Stimulated activated CD8-positive, alpha-beta memory T cell treated with anti-CD3 and anti-CD28 coated beads, Interleukin-12 subunit alpha, Interleukin-12 subunit beta, amount 100 ng/mL, for 4 hours (primary cell): ENCODE results near the gene LDLRAD3.
"Not testable (repeated sequence)": the region's sequence is repeated elsewhere in the genome, so short reads cannot be mapped to it uniquely, and the experiment has no call there.

Experiments
- DNase-seq: peaks from one replicate; pipeline ENCODE4 v3.0.0-alpha.2; 2020; ENCODE audit warnings: low read depth

LDLRAD3 gene

DNA sequence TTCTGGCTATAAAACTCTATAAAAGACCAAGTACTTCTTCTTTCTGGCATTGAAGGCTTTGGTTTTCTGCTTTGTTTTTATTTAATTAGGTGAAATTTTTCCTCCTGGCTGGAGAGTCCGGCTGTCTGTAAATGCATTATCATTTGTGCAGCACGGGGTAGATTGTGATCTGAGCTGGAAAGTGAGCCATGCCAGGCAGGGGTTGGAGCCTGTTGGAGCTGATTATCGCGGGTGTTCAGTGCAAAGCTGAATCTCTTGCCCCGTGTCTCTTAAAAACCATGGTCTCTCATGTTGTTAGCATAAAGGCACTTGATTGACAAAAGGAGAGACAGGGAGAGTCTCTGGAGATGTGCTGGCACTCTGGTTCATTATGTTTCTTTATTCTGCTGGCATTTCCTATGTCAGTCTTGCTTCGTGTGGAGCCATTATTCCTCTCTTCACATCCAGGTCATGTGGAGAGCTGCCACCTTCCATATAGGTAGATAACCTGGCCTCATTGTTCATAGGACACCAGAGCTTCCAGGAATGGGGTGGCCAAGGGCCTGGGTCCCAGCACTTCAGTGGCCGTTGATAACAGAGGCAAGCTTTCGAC is 75.2 kb downstream of the LDLRAD3 start:
- no peak for DNase-seq

DNA sequence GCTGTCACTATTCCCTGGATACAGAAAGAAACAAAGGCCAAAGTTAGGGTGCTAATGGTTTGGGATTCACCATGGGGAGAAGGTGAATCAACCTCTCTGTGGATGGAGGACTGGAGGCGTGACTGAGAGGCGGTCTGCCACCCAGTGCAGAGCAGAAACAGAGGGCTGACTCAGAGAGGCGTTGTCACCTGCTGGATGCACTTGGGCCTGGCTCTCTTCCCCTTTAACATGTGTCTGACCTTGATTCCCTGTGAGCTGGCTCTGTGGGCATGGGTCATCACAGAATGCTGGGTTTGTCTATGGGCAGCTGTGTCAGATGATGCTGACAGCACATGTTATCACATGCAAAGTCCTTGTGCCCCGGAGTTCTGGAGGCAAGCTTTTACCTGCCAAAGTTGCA is 75.9 kb downstream of the LDLRAD3 start:
- DNase-seq = no peak

DNA sequence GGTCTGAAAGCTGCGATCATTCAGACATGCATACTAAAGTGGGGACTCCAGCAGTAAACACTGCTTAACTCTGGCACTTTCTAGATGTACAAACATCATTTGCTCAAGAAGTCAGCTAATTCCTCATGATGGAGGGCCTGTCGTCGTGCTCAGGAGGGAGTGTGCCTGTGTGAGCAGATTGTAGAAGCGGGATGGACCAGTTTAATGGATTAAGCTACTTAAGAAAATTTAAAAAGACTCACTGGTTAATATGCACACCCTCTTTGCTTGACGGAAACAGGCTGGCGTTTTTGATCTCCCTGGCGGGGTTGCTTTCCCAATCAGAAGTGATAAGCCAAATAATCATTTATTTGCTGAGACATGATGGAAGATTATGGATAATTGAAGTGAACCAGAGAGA is 79.0 kb downstream of the LDLRAD3 start:
- no peak for DNase-seq

- no peak for DNase-seq
Observed at GRCh38 chr11:36023922-36024321, 80.1 kb downstream of the LDLRAD3 start.

GRCh38 chr11:36024716-36025115 is 80.9 kb downstream of the LDLRAD3 start:
- DNase-seq = no peak

DNA sequence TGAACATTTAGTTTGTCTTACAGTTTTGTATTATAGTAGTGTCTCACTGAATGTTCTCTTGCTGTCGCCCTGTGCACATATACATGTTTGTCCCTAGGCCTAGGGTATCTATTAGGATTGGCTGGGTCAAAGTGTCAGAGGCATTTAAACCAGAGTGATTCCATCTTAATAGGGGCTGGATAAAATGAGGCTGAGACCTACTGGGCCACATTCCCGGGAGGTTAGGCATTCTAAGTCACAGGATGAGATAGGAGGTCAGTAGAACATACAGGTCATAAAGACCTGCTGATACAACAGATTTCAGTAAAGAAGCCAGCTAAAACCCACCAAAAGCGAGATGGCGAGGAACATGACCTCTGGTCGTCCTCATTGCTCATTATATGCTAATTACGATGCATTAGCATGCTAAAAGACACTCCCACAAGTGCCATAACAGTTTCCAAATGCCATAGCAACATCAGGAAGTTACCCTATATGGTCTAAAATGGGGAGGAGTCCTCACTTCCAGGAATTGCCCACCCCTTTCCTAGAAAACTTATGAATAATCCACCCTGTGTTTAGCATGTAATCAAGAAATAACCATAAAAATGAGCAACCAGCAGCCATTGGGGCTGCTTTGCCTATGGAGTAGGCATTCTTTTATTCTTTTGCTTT is 82.6 kb downstream of the LDLRAD3 start:
- DNase-seq = no peak

DNA sequence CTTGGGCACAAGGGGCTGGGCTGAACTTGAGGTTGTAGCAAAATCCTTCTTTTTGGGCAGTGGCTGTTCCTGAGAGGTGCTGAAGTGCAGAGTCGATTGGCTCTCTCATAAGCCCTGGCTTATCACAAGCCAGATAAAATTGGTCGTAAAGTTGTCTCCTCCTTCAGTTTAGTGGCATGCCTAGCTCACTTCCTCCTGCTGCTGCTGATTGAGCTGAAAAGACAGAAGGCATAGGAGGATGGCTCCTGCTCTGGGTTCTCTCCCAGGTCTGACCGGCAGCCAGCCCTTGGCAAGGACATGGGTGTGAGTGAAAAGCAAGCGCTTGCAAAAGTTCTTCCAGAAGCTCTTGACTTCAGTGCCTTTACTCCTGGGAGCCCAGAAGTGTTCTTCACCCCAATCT is 83.9 kb downstream of the LDLRAD3 start:
- DNase-seq = no peak

GRCh38 chr11:36029616-36030015 is 85.8 kb downstream of the LDLRAD3 start:
- DNase-seq = no peak

GRCh38 chr11:36030731-36031281 is 86.9 kb downstream of the LDLRAD3 start:
- DNase-seq = no peak

- no peak for DNase-seq
Observed at GRCh38 chr11:36033082-36033751, 89.4 kb downstream of the LDLRAD3 start.

DNA sequence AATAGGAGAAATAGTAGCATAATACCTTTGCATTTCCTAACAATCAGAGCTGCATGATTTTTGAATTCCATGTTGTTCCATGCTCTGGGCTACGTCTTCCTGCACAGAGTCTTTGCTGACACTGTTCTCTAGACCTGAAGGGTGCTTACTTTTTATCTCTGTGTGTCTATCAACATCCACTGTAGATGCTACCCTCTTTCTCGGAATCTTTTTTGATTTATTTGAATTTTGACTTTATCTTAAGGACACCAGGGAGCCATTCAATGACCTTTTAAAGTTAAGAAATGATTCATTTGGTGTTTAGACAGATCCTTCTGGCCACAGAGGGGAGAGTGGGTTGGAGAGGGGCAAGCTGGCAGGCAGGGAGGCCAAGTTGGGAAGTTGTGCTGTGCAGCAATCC is 90.1 kb downstream of the LDLRAD3 start:
- DNase-seq = no peak

GRCh38 chr11:36034551-36035331 is 90.9 kb downstream of the LDLRAD3 start:
- DNase-seq = no peak

GRCh38 chr11:36035454-36035853 is 91.6 kb downstream of the LDLRAD3 start:
- DNase-seq = no peak

- no peak for DNase-seq
Observed at GRCh38 chr11:36035999-36036398, 92.1 kb downstream of the LDLRAD3 start.

DNA sequence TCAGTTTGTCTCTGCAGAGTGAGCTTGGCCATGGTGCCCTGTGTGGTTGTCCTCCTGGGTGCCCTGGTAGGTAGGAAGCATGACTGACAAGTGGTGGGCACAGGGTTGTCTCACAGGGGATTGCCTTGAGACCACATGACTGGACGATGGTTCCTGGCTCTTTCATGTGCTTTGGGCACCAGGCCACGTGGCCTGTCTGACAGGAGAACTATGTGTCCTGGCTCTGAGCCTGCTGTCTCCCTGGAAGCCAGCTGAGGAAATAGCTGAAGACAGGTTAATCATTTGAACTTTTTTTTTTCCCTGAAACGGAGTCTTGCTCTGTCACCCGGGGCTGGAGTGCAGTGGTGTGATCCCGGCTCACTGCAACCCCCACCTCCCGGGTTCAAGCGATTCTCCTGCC is 93.2 kb downstream of the LDLRAD3 start:
- DNase-seq = no peak

- no peak for DNase-seq
Observed at GRCh38 chr11:36038541-36038940, 94.7 kb downstream of the LDLRAD3 start.

DNA sequence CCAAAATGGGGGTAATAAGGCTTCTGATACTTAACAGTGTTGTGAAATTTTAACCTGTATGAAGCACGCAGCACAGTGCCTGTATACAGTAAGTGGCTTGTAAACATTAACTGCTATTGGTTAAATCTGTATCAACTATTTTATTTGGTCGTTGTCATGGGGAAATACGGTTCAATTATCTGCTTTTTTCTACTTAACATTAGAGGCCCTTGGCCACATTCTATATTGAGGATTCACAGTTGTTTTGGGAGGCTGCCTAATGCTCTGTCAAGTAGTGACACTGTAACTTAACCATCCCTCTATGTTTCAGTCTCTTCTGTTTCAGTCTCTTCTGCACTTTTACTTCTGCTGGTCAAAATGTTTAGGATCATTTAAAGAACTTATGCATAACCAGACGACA is 95.6 kb downstream of the LDLRAD3 start:
- no peak for DNase-seq

GRCh38 chr11:36041988-36042611 is 98.2 kb downstream of the LDLRAD3 start:
- DNase-seq = no peak

- no peak for DNase-seq
Observed at GRCh38 chr11:36044636-36045035, 100.8 kb downstream of the LDLRAD3 start.

DNA sequence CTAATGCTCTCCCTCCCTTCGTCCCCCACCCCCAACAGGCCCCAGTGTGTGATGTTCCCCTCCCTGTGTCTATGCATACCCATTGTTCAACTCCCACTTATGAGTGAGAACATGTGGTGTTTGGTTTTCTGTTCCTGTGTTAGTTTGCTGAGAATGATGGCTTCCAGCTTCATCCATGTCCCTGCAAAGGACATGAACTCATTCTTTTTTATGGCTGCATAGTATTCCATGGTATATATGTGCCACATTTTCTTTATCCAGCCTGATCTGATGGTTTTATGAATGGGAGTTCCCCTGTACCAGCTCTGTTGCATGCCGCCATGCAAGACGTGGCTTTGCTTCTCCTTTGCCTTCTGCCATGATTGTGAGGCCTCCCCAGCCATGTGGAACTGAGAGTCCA is 102.1 kb downstream of the LDLRAD3 start:
- DNase-seq = not testable (repeated sequence)

- DNase-seq = no peak
Observed at GRCh38 chr11:36046932-36047331, 103.1 kb downstream of the LDLRAD3 start.

DNA sequence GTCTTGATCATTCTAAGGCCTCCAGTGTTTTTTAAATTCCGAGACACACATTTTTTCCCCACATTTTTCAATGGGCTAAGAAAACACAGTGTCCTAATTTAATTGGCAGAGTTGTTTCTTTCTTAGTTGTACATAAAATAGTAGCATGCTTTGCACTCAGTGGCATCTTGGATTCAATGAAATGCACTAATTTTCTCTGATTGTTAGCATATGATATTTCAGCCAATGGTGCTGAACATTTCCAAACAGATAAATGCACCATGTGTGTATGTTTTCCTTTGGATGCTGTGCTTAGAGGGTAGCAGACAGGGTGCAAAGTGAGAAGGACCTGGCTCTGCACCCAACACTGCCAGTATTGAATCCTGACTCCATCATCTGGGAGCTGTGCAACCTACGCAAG is 103.5 kb downstream of the LDLRAD3 start:
- DNase-seq = no peak
